HL-60 (cell line): ENCODE data around the gene TTN.
"Not testable (repeated sequence)": the region's sequence is repeated elsewhere in the genome, so short reads cannot be mapped to it uniquely, and the experiment has no call there.

Experiments used
- DNase-seq, 2 experiments: peaks; one replicate each; pipeline ENCODE4 v3.0.0-alpha.2; 2010 to 2020; ENCODE audit warnings: low read depth in 1 of 2, low spot score in 1 of 2
- H3K27ac ChIP-seq: fragments of 250-450 bp; sonication (Bioruptor Pico); replicated peaks from 2 replicates; pipeline ENCODE4 v1.5.1; 2020; ENCODE audit warnings: mild to moderate bottlenecking, moderate library complexity
- H3K27me3 ChIP-seq: fragments of 250-450 bp; sonication (Bioruptor Pico); 2 replicates; pipeline ENCODE4 v1.5.1; 2021; ENCODE audit warnings: mild to moderate bottlenecking, moderate library complexity; ENCODE audit not compliant: insufficient read depth, poor library complexity, severe bottlenecking
- H3K4me3 ChIP-seq: replicated peaks from 2 replicates; pipeline ENCODE4 v1.5.1; 2011; ENCODE audit warnings: mild to moderate bottlenecking, control low read depth, low read length; ENCODE audit not compliant: insufficient read depth
- GABPA ChIP-seq: IDR thresholded peaks from 2 replicates; pipeline ENCODE4 v1.6.1; 2012; ENCODE audit warnings: low read depth
- POLR2AphosphoS5 ChIP-seq: IDR thresholded peaks from 2 replicates; pipeline ENCODE4 v1.6.1; 2012; ENCODE audit warnings: low read depth
- SPI1 ChIP-seq: IDR thresholded peaks from 2 replicates; pipeline ENCODE4 v1.6.1; 2012; ENCODE audit warnings: low read depth, mild to moderate bottlenecking, borderline replicate concordance
- TF ChIP-seq, protein P1 (sequence below): IDR thresholded peaks from 2 replicates; pipeline ENCODE4 v1.6.1; 2012; ENCODE audit warnings: low read depth; ENCODE audit not compliant: insufficient replicate concordance
- TF ChIP-seq, protein P2 (sequence below): IDR thresholded peaks from one replicate; pipeline ENCODE4 v1.5.1; 2011; ENCODE audit warnings: low read length, control low read depth, inconsistent platforms; ENCODE audit not compliant: insufficient read depth

Gene TTN

DNA sequence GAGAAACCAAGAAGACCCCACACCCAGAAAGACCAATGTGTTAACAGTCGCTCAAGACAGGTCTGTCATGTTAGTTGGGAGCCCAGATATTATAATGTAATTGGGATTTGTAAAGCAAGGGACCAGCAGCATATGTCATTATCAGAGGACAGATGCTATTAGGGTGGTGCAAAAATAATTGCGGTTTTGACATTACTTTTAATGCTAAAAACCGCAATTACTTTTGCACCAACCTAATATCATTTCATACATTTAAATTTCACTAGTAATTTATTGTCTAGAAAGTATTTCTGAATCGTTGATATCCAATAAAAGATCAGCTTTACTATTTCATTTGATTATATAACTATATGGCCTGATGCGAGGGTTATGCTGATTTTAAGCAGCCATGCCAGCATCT lies 131.2 kb downstream of the TTN start:
- H3K4me3 ChIP-seq, result no peak overlapping the region
- no peaks in the 10 kb centered on the region for H3K27me3 ChIP-seq
- TF ChIP-seq, protein P1, sequence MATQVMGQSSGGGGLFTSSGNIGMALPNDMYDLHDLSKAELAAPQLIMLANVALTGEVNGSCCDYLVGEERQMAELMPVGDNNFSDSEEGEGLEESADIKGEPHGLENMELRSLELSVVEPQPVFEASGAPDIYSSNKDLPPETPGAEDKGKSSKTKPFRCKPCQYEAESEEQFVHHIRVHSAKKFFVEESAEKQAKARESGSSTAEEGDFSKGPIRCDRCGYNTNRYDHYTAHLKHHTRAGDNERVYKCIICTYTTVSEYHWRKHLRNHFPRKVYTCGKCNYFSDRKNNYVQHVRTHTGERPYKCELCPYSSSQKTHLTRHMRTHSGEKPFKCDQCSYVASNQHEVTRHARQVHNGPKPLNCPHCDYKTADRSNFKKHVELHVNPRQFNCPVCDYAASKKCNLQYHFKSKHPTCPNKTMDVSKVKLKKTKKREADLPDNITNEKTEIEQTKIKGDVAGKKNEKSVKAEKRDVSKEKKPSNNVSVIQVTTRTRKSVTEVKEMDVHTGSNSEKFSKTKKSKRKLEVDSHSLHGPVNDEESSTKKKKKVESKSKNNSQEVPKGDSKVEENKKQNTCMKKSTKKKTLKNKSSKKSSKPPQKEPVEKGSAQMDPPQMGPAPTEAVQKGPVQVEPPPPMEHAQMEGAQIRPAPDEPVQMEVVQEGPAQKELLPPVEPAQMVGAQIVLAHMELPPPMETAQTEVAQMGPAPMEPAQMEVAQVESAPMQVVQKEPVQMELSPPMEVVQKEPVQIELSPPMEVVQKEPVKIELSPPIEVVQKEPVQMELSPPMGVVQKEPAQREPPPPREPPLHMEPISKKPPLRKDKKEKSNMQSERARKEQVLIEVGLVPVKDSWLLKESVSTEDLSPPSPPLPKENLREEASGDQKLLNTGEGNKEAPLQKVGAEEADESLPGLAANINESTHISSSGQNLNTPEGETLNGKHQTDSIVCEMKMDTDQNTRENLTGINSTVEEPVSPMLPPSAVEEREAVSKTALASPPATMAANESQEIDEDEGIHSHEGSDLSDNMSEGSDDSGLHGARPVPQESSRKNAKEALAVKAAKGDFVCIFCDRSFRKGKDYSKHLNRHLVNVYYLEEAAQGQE, result no peak
- TF ChIP-seq GABPA, result no peak
- no peak for TF ChIP-seq POLR2AphosphoS5
- TF ChIP-seq, protein P2, sequence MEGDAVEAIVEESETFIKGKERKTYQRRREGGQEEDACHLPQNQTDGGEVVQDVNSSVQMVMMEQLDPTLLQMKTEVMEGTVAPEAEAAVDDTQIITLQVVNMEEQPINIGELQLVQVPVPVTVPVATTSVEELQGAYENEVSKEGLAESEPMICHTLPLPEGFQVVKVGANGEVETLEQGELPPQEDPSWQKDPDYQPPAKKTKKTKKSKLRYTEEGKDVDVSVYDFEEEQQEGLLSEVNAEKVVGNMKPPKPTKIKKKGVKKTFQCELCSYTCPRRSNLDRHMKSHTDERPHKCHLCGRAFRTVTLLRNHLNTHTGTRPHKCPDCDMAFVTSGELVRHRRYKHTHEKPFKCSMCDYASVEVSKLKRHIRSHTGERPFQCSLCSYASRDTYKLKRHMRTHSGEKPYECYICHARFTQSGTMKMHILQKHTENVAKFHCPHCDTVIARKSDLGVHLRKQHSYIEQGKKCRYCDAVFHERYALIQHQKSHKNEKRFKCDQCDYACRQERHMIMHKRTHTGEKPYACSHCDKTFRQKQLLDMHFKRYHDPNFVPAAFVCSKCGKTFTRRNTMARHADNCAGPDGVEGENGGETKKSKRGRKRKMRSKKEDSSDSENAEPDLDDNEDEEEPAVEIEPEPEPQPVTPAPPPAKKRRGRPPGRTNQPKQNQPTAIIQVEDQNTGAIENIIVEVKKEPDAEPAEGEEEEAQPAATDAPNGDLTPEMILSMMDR, result no peak
- TF ChIP-seq SPI1, result no peak
- DNase-seq, result no peak
- no peak overlapping the region for H3K27ac ChIP-seq

DNA sequence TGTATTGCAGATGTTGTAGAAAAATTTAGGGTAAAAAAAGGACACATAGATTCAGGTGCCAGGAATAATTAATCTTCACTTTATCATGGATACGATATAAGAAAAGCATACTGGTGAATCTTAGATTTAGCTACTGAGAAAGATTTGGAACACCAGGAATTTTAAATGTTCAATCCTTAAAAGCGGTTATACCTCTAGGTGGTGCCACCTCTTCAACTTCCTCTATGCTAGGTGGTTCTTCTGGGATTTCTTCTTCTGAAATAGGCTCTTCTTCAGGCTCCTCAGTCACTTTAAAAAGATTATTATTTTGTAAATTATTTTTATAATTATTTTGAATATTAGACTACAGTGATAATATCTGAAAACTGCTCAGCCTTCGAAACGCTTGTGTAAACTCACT lies 133.1 kb downstream of the TTN start:
- DNase-seq, result no peak
- Histone ChIP-seq H3K27ac (no peak overlapping the region), H3K4me3 (no peak overlapping the region), H3K27me3 (no peaks in the 10 kb centered on the region)
- TF ChIP-seq, protein P1, result no peak
- TF ChIP-seq, protein P2, result no peak
- TF ChIP-seq SPI1 (no peak), GABPA (no peak), POLR2AphosphoS5 (no peak)

DNA sequence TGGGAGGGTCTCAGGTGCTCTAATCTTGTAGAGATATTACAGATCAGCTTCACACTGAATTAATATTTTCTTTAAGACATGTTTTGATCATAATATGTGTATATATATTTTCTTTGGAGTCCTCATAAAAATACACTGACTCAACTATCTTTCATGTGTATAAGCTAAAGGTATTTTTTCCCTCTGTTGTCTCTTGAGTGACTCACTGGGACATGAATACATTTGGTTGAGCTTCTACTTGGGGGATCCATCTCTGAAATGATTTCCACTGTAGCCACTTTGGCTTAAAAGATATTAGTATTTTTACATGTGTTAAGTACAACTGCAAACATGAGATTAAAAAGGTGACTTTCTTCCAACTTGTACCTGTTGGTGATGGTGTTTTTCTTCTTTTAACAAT lies 140.8 kb downstream of the TTN start:
- no peak overlapping the region for H3K27ac ChIP-seq
- DNase-seq, result no peak
- TF ChIP-seq, protein P2, result no peak
- no peak for TF ChIP-seq POLR2AphosphoS5
- TF ChIP-seq, protein P1, result no peak
- H3K4me3 ChIP-seq, result no peak overlapping the region
- H3K27me3 ChIP-seq, result peaks cover 6% of the 10 kb centered on the region

DNA sequence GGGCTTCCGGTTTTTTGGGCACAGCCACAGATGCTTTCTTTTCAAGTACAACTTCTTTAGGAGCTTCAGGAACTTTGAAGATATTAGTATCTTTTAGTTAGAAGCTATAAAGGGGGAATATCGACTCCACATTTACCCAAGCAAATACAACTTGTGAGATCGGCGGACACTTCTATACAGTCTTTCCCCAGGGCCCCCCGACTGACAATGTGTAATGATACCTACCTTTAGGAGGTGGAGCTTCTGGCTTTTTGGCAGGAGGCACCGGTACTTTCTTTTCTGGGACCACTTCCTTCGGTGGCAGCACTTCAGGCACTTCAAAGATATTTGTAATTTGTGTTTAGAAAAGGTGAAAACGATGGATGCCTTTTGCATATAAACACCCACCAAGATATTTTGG lies 148.7 kb downstream of the TTN start:
- DNase-seq, H3K4me3 ChIP-seq, H3K27ac ChIP-seq, H3K27me3 ChIP-seq: not testable (repeated sequence)
